ENCODE results near the gene ZNF222. TPM values are rescaled to one million over a fixed set of nuclear protein-coding genes. Genes with fewer than 3 reads are reported as not detected.

The ZNF222 gene
- total RNA-seq, 2 donors from 2014 or later = 1.2 to 2.4 TPM

- no peak for TF ChIP-seq CTCF (IDR thresholded peaks at IDR 0.05)
- no peaks in the 10 kb centered on the region for H3K9me3 ChIP-seq
- DNase-seq = no peak
- no peaks in the 10 kb centered on the region for H3K4me1 ChIP-seq
- no peak overlapping the region for H3K4me3 ChIP-seq
- H3K27me3 ChIP-seq = no peaks in the 10 kb centered on the region
- H3K9ac ChIP-seq (ENCODE audit: low read depth in 2 of 2, low read length in 2 of 2) = no peak overlapping the region
- intact Hi-C loops (cut with DNase I) = loop anchor here (10.0 kb wide), 1 partner anchor 88 kb away; the partner anchor contains the start of gene ZNF225
- no peak overlapping the region for H3K27ac ChIP-seq
- no peaks in the 10 kb centered on the region for H3K36me3 ChIP-seq
Measured at GRCh38 chr19:44026622-44027021, 1.4 kb downstream of the ZNF222 start.

- no peak for TF ChIP-seq CTCF (IDR thresholded peaks at IDR 0.05)
- no peak for DNase-seq
- Histone ChIP-seq H3K36me3 (no peaks in the 10 kb centered on the region), H3K4me3 (no peak overlapping the region), H3K4me1 (no peaks in the 10 kb centered on the region), H3K27me3 (no peaks in the 10 kb centered on the region), H3K9me3 (no peaks in the 10 kb centered on the region), H3K9ac (ENCODE audit: low read depth in 2 of 2, low read length in 2 of 2) (no peak overlapping the region), H3K27ac (no peak overlapping the region)
- intact Hi-C loops (cut with DNase I) = no loop called here
Measured at GRCh38 chr19:44032001-44032610, 6.9 kb downstream of the ZNF222 start.

- intact Hi-C loops (cut with DNase I) = no loop called here
- H3K9me3 ChIP-seq = no peaks in the 10 kb centered on the region
- no peak overlapping the region for H3K9ac ChIP-seq (ENCODE audit: low read depth in 2 of 2, low read length in 2 of 2)
- H3K27me3 ChIP-seq = no peaks in the 10 kb centered on the region
- H3K4me3 ChIP-seq = no peak overlapping the region
- no peak for DNase-seq
- no peak overlapping the region for H3K27ac ChIP-seq
- no peak for TF ChIP-seq CTCF (IDR thresholded peaks at IDR 0.05)
- no peaks in the 10 kb centered on the region for H3K36me3 ChIP-seq
- no peaks in the 10 kb centered on the region for H3K4me1 ChIP-seq
Measured at GRCh38 chr19:44042147-44042546, 17.0 kb downstream of the ZNF222 start.

- peak overlapping the region; percentile 80 for H3K27ac ChIP-seq
- peaks cover 4% of the 10 kb centered on the region for H3K36me3 ChIP-seq
- H3K9me3 ChIP-seq = no peaks in the 10 kb centered on the region
- no peaks in the 10 kb centered on the region for H3K27me3 ChIP-seq
- DNase-seq = peak; percentile 58
- TF ChIP-seq CTCF (IDR thresholded peaks at IDR 0.05) = no peak
- intact Hi-C loops (cut with DNase I) = no loop called here
- peaks cover 6% of the 10 kb centered on the region for H3K4me1 ChIP-seq
- H3K9ac ChIP-seq (ENCODE audit: low read depth in 2 of 2, low read length in 2 of 2) = peak overlapping the region in 1 of 2 donors; percentile 70
- peak overlapping the region; percentile 69 for H3K4me3 ChIP-seq
Measured at GRCh38 chr19:44050740-44051649, 25.8 kb downstream of the ZNF222 start.

- Histone ChIP-seq H3K4me3 (peak within 1 kb of the TSS; percentile 69), H3K27ac (peak within 1 kb of the TSS; percentile 80), H3K9ac (ENCODE audit: low read depth in 2 of 2, low read length in 2 of 2) (peak within 1 kb of the TSS; percentile 13 to 77), H3K9me3 (no peaks in the 10 kb centered on the region), H3K27me3 (no peaks in the 10 kb centered on the region), H3K36me3 (peaks cover 4% of the 10 kb centered on the region), H3K4me1 (peaks cover 6% of the 10 kb centered on the region)
- TF ChIP-seq CTCF (IDR thresholded peaks at IDR 0.05) = no peak
- intact Hi-C loops (cut with DNase I) = no loop called here
- DNase-seq = peak; percentile 98
Measured at GRCh38 chr19:44051650-44052402, 26.6 kb downstream of the ZNF222 start, which contains the start of gene ZNF223. Gene ZNF223, plus strand, starts transcription at chr19:44052036. Its CDS starts 3,141 bp downstream, at chr19:44055177.
